HTERT RPE-1 (cell line): ENCODE measurements around the gene MUC6.

Source experiments
- in situ Hi-C: fragments of 300-500 bp; cut with MboI; formaldehyde crosslinking; loops from 4 replicates; pipeline ENCODE4 v1.14.3; 2020; ENCODE audit warnings: low sequenced_read_pairs

MUC6 gene

GRCh38 chr11:1072116-1072820 lies 35.8 kb upstream of the MUC6 start:
- in situ Hi-C loops: no loop called here

- in situ Hi-C loops: no loop called here
These were observed 35.1 kb upstream of the MUC6 start for GRCh38 chr11:1071571-1072115.

GRCh38 chr11:1070594-1071462 lies 34.3 kb upstream of the MUC6 start:
- in situ Hi-C loops: no loop called here

- in situ Hi-C loops: no loop called here
These were observed 33.2 kb upstream of the MUC6 start for GRCh38 chr11:1069740-1070139.

- in situ Hi-C loops: no loop called here
These were observed 31.4 kb upstream of the MUC6 start for GRCh38 chr11:1067812-1068496.

- in situ Hi-C loops: no loop called here
These were observed 27.6 kb upstream of the MUC6 start for GRCh38 chr11:1064167-1064566.

- in situ Hi-C loops: no loop called here
These were observed 25.7 kb upstream of the MUC6 start for GRCh38 chr11:1062075-1062820.

- in situ Hi-C loops: no loop called here
These were observed 24.5 kb upstream of the MUC6 start for GRCh38 chr11:1060852-1061616.

GRCh38 chr11:1060410-1060809 lies 23.9 kb upstream of the MUC6 start:
- in situ Hi-C loops: no loop called here

- in situ Hi-C loops: no loop called here
These were observed 23.2 kb upstream of the MUC6 start for GRCh38 chr11:1059759-1060158.

GRCh38 chr11:1057806-1058205 lies 21.3 kb upstream of the MUC6 start:
- in situ Hi-C loops: no loop called here

- in situ Hi-C loops: no loop called here
These were observed 19.7 kb upstream of the MUC6 start for GRCh38 chr11:1055990-1056771.

- in situ Hi-C loops: no loop called here
These were observed 18.7 kb upstream of the MUC6 start for GRCh38 chr11:1055109-1055703.

- in situ Hi-C loops: no loop called here
These were observed 17.9 kb upstream of the MUC6 start for GRCh38 chr11:1054143-1055108.

- in situ Hi-C loops: no loop called here
These were observed 16.8 kb upstream of the MUC6 start for GRCh38 chr11:1053121-1053901.

- in situ Hi-C loops: no loop called here
These were observed 15.9 kb upstream of the MUC6 start for GRCh38 chr11:1052133-1053011.
